A549 treated with AZD9567 at 1 μM for 4 hours (cell line): Measurements from ENCODE around the gene ATP1B3. TPM values are rescaled to one million over a fixed set of nuclear protein-coding genes. Genes with fewer than 3 reads are reported as not detected.

Experiments used
- total RNA-seq: library from RNA; stranded (reverse); fragments of 200-300 nt; extraction: Qiagen RNA extraction; gene quantifications from 5 replicates; pipeline ENCODE4 v1.2.3, GENCODE V29; 2022; ENCODE audit not compliant: insufficient read depth

The ATP1B3 gene
- 195 to 231 TPM (median 205 TPM) in 5 replicates for total RNA-seq

GRCh38 chr3:141876381-141876890, at the start of gene ATP1B3:
Gene ATP1B3, plus strand, starts transcription at chr3:141876643. Its CDS starts 159 bp downstream, at chr3:141876802.

Other genes starting within 250 kb of the ATP1B3 start
- 130 to 140 TPM (median 135 TPM) in 5 replicates for gene RNF7, start 138.3 kb upstream of the ATP1B3 start, total RNA-seq
- gene GRK7, start 113.2 kb upstream of the ATP1B3 start, total RNA-seq = 0.02 TPM in 1 of 5 replicates, not detected in the others